IMR-90 (cell line): ENCODE data around the gene AKAP7.

Source experiments
- CTCF ChIP-seq: conservative IDR thresholded peaks from 2 replicates; pipeline ENCODE4 v1.5.1; 2012; ENCODE audit warnings: mild to moderate bottlenecking, low read depth, low read length, improper control_type of control experiment
- POLR2A ChIP-seq: IDR thresholded peaks from 2 replicates; pipeline ENCODE4 v1.6.1; 2012; ENCODE audit warnings: mild to moderate bottlenecking, low read depth, low read length
- RFX5 ChIP-seq: IDR thresholded peaks from 2 replicates; pipeline ENCODE4 v1.8.0; 2012; ENCODE audit warnings: low read depth, mild to moderate bottlenecking, low read length, moderate library complexity

- no peak for TF ChIP-seq CTCF
- TF ChIP-seq POLR2A: no peak
- TF ChIP-seq RFX5: no peak
Observed at GRCh38 chr6:131270534-131270933, 135.3 kb downstream of the AKAP7 start.
